WTC11 (cell line): ENCODE data around the gene FBXO2. TPM values are rescaled to one million over a fixed set of nuclear protein-coding genes. Genes with fewer than 3 reads are reported as not detected.

ENCODE experiments used
- ATAC-seq: fragments of 200-7000 bp; cut with Tn5 transposase; 2 replicates; pipeline ENCODE4 v1.10.0; 2021; ENCODE audit warnings: mild to moderate bottlenecking, moderate library complexity
- CTCF ChIA-PET: fragments of 300-600 bp; sonication (Branson Sonifier 250); formaldehyde crosslinking; loops from one replicate; lab custom pipeline; 2021; ENCODE audit warnings: antibody characterized with exemption; lab: Charles Lee
- POLR2A ChIA-PET: fragments of 350-600 bp; sonication (Branson Sonifier 250); formaldehyde crosslinking; loops from one replicate; lab custom pipeline; 2021; ENCODE audit warnings: antibody characterized with exemption; lab: Charles Lee
- DNase-seq: peaks from one replicate; pipeline ENCODE4 v3.0.0; 2021; ENCODE audit warnings: low spot score
- H3K27ac Mint-ChIP-seq: 2 replicates; pipeline ENCODE4 v1.8.0; 2021; ENCODE audit warnings: mixed read lengths
- H3K27me3 Mint-ChIP-seq: 2 replicates; pipeline ENCODE4 v1.8.0; 2021; ENCODE audit warnings: low read depth, mild to moderate bottlenecking, moderate library complexity, mixed read lengths
- H3K36me3 Mint-ChIP-seq: 2 replicates; pipeline ENCODE4 v1.8.0; 2021; ENCODE audit warnings: mixed read lengths
- H3K4me1 Mint-ChIP-seq: 2 replicates; pipeline ENCODE4 v1.8.0; 2022; ENCODE audit warnings: mixed read lengths
- H3K4me3 Mint-ChIP-seq: 2 replicates; pipeline ENCODE4 v1.8.0; 2021; ENCODE audit warnings: mild to moderate bottlenecking, moderate library complexity, mixed read lengths
- H3K9me3 Mint-ChIP-seq: 2 replicates; pipeline ENCODE4 v1.8.0; 2021; ENCODE audit warnings: mixed read lengths
- AFF4 ChIP-seq: sonication (generic); formaldehyde crosslinking; IDR thresholded peaks from 2 replicates; pipeline ENCODE4 v1.8.1; 2023; ENCODE audit warnings: mild to moderate bottlenecking, missing genetic modification reagents, borderline replicate concordance
- ATF6 ChIP-seq: sonication (generic); formaldehyde crosslinking; IDR thresholded peaks from 2 replicates; pipeline ENCODE4 v1.8.1; 2023; ENCODE audit warnings: mild to moderate bottlenecking, missing genetic modification reagents
- E2F1 ChIP-seq: sonication (generic); formaldehyde crosslinking; IDR thresholded peaks from 2 replicates; pipeline ENCODE4 v1.8.0; 2022; ENCODE audit warnings: mild to moderate bottlenecking, missing genetic modification reagents
- FOXK1 ChIP-seq: sonication (generic); formaldehyde crosslinking; IDR thresholded peaks from 2 replicates; pipeline ENCODE4 v1.8.0; 2022; ENCODE audit warnings: mild to moderate bottlenecking, moderate library complexity, missing genetic modification reagents
- GRHL2 ChIP-seq: fragments of 250-450 bp; sonication (Bioruptor Pico); IDR thresholded peaks from 2 replicates; pipeline ENCODE4 v1.8.0; 2022; ENCODE audit warnings: mild to moderate bottlenecking, moderate library complexity; ENCODE audit not compliant: insufficient replicate concordance, severe bottlenecking
- IRF2 ChIP-seq: sonication (generic); formaldehyde crosslinking; IDR thresholded peaks from 2 replicates; pipeline ENCODE4 v1.8.0; 2022; ENCODE audit warnings: low read depth, missing genetic modification reagents, borderline replicate concordance
- KAT7 ChIP-seq: sonication (generic); formaldehyde crosslinking; IDR thresholded peaks from 2 replicates; pipeline ENCODE4 v1.8.1; 2023; ENCODE audit warnings: missing genetic modification reagents, mild to moderate bottlenecking, borderline replicate concordance
- MYBL2 ChIP-seq: sonication (generic); formaldehyde crosslinking; IDR thresholded peaks from 2 replicates; pipeline ENCODE4 v1.8.1; 2023; ENCODE audit warnings: mild to moderate bottlenecking, moderate library complexity, missing genetic modification reagents
- OVOL2 ChIP-seq: fragments of 250-450 bp; sonication (Bioruptor Pico); IDR thresholded peaks from 2 replicates; pipeline ENCODE4 v1.9.0; 2021; ENCODE audit warnings: mild to moderate bottlenecking, borderline replicate concordance
- PRDM15 ChIP-seq: sonication (generic); formaldehyde crosslinking; IDR thresholded peaks from 2 replicates; pipeline ENCODE4 v1.8.0; 2022; ENCODE audit warnings: missing genetic modification reagents
- SMAD4 ChIP-seq: sonication (generic); formaldehyde crosslinking; IDR thresholded peaks from 2 replicates; pipeline ENCODE4 v1.8.0; 2022; ENCODE audit warnings: mild to moderate bottlenecking, missing genetic modification reagents
- STAT6 ChIP-seq: sonication (generic); formaldehyde crosslinking; conservative IDR thresholded peaks from 2 replicates; pipeline ENCODE4 v1.8.1; 2023; ENCODE audit warnings: mild to moderate bottlenecking, low read depth, missing genetic modification reagents, moderate library complexity
- TCF7 ChIP-seq: sonication (generic); formaldehyde crosslinking; IDR thresholded peaks from 2 replicates; pipeline ENCODE4 v1.8.0; 2022; ENCODE audit warnings: mild to moderate bottlenecking, low read depth, missing genetic modification reagents, moderate library complexity
- ZNF232 ChIP-seq: sonication (generic); formaldehyde crosslinking; IDR thresholded peaks from 2 replicates; pipeline ENCODE4 v1.8.0; 2022; ENCODE audit warnings: mild to moderate bottlenecking, missing genetic modification reagents
- ZNF281 ChIP-seq: sonication (generic); formaldehyde crosslinking; IDR thresholded peaks from 2 replicates; pipeline ENCODE4 v1.8.0; 2023; ENCODE audit warnings: mild to moderate bottlenecking, missing genetic modification reagents
- ZNF396 ChIP-seq: fragments of 250-450 bp; sonication (Bioruptor Pico); IDR thresholded peaks from 2 replicates; pipeline ENCODE4 v1.8.0; 2021; ENCODE audit warnings: mild to moderate bottlenecking, moderate library complexity, borderline replicate concordance
- ZNF416 ChIP-seq: fragments of 250-450 bp; sonication (Bioruptor Pico); IDR thresholded peaks from 2 replicates; pipeline ENCODE4 v1.9.0; 2021; ENCODE audit warnings: mild to moderate bottlenecking, inconsistent platforms
- total RNA-seq: library from RNA; stranded (reverse); gene quantifications from 3 replicates; pipeline ENCODE4 v1.2.3, GENCODE V29; 2021

FBXO2 gene
- total RNA-seq, 1 experiment from 2014 or later, result 58.2 TPM

GRCh38 chr1:11658542-11658941 lies 4.3 kb upstream of the FBXO2 start:
- Mint-ChIP-seq H3K9me3 (no peaks in the 10 kb centered on the region), H3K4me3 (no peak overlapping the region), H3K4me1 (peaks cover 9% of the 10 kb centered on the region), H3K36me3 (peaks cover 51% of the 10 kb centered on the region), H3K27ac (no peak overlapping the region), H3K27me3 (no peaks in the 10 kb centered on the region; the same call in 1 of the 2 replicates)
- no peak for DNase-seq
- POLR2A ChIA-PET, result no interaction called here
- TF ChIP-seq E2F1 (CRISPR knock-in tag) (no peak), GRHL2 (CRISPR knock-in tag) (no peak), FOXK1 (CRISPR knock-in tag) (no peak), MYBL2 (CRISPR knock-in tag) (no peak), OVOL2 (no peak), ZNF232 (CRISPR knock-in tag) (no peak), SMAD4 (CRISPR knock-in tag) (no peak)
- no peak for ATAC-seq
- CTCF ChIA-PET, result interaction anchor here (1.1 kb wide), 1 partner anchor 13 kb away, joined by 3 read pairs; no protein-coding TSS in a partner anchor

- no peaks in the 10 kb centered on the region for H3K9me3 Mint-ChIP-seq
- H3K27ac Mint-ChIP-seq, result no peak overlapping the region
- no peaks in the 10 kb centered on the region; the same call in 1 of the 2 replicates for H3K27me3 Mint-ChIP-seq
- H3K4me3 Mint-ChIP-seq, result no peak overlapping the region
- POLR2A ChIA-PET, result no interaction called here
- no peak for ATAC-seq
- no peak for DNase-seq
- peaks cover 47% of the 10 kb centered on the region for H3K36me3 Mint-ChIP-seq
- peaks cover 16% of the 10 kb centered on the region for H3K4me1 Mint-ChIP-seq
- CTCF ChIA-PET, result no interaction called here
- TF ChIP-seq ZNF396 (no peak), ZNF281 (CRISPR knock-in tag) (no peak), IRF2 (CRISPR knock-in tag) (no peak), PRDM15 (CRISPR knock-in tag) (no peak), AFF4 (no peak), KAT7 (no peak), ZNF416 (CRISPR knock-in tag) (no peak), TCF7 (CRISPR knock-in tag) (no peak), ATF6 (no peak), STAT6 (no peak)
These were observed 3.4 kb upstream of the FBXO2 start for GRCh38 chr1:11657654-11658053.
